Activated naive CD8-positive, alpha-beta T cell treated with anti-CD3 and anti-CD28 coated beads, Interleukin-2, amount 50 U/mL, for 24 hours (primary cell): Measurements from ENCODE around the gene ABCA4.

Experiments used
- ATAC-seq: fragments of 150-1000 bp; cut with Tn5 transposase; one replicate; pipeline ENCODE4 v1.10.0; 2021
- DNase-seq: peaks from one replicate; pipeline ENCODE4 v3.0.0; 2021
- H3K27ac Mint-ChIP-seq: one replicate; pipeline ENCODE4 v1.8.0; 2021; ENCODE audit warnings: mild to moderate bottlenecking, mixed read lengths
- H3K27me3 Mint-ChIP-seq: one replicate; pipeline ENCODE4 v1.8.0; 2021; ENCODE audit warnings: mixed read lengths
- H3K36me3 Mint-ChIP-seq: one replicate; pipeline ENCODE4 v1.8.0; 2021; ENCODE audit warnings: low read depth, mixed read lengths
- H3K4me1 Mint-ChIP-seq: one replicate; pipeline ENCODE4 v1.8.0; 2021; ENCODE audit warnings: mixed read lengths
- H3K4me3 Mint-ChIP-seq: one replicate; pipeline ENCODE4 v1.8.0; 2021; ENCODE audit warnings: mild to moderate bottlenecking, moderate library complexity, mixed read lengths
- H3K9me3 Mint-ChIP-seq: one replicate; pipeline ENCODE4 v1.8.0; 2021; ENCODE audit warnings: mixed read lengths

Gene ABCA4

DNA sequence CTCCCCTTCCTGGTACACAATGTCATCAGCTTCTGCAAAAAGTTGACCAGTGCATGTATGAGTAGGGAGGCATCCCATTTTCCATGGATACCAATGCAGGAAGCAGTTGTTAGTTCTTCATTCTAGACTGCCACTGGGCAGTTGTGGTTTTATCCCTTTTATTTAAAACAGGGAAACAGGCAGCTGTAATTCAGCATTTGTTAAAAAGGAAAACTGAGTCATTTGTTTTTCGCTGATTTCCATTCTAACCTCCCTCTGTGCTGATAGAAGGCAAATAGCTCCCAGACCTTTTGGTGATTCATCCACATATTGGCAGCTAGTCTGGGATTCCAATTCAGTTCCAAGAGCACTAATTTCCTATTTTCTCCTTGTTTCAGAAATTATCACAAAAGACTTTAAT is 21.1 kb upstream of the ABCA4 start:
- no peak overlapping the region for H3K4me3 Mint-ChIP-seq
- no peaks in the 10 kb centered on the region for H3K27me3 Mint-ChIP-seq
- no peak for DNase-seq
- no peaks in the 10 kb centered on the region for H3K36me3 Mint-ChIP-seq
- no peaks in the 10 kb centered on the region for H3K9me3 Mint-ChIP-seq
- ATAC-seq: no peak
- H3K4me1 Mint-ChIP-seq: no peaks in the 10 kb centered on the region
- H3K27ac Mint-ChIP-seq: no peak overlapping the region

GRCh38 chr1:94132111-94132510 is 11.2 kb upstream of the ABCA4 start:
- Mint-ChIP-seq H3K4me1 (no peaks in the 10 kb centered on the region), H3K27me3 (no peaks in the 10 kb centered on the region), H3K9me3 (peaks cover 5% of the 10 kb centered on the region), H3K36me3 (no peaks in the 10 kb centered on the region), H3K4me3 (no peak overlapping the region), H3K27ac (no peak overlapping the region)
- ATAC-seq: no peak
- DNase-seq: no peak

DNA sequence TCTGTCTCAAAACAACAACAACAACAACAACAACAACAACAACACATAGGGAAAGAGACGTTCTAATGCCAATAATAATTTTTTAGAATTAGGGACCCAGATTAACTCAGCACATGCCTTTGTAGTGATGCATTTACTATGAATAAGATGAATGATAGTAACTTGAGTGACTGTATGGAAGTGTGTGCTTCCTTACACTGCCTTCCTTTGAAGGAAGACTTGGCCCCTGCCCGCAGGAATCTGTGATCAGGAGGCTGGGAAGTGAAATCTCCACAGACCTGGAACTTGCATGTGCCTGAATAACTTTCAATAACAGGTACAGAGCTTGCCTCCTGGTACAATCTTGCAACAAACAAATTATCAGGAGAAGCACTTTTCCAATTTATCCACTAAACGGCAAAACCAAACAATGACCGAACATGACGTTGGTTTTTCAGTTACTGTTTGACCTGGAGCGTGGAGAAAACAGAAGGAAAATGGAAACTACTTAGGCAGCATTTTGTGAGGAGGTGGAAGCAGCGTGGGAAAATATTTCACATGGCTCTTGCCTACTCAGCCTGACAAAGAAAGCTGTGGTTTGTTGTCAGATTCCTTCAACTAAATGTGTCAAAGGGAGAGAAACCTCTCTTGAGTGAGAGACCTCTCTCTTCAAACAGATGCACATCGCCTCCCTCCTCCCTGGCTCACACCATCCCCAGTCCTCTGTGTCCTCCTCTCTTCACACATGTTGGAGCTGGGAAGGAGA is 10.1 kb upstream of the ABCA4 start:
- Mint-ChIP-seq H3K9me3 (peaks cover 5% of the 10 kb centered on the region), H3K27me3 (no peaks in the 10 kb centered on the region), H3K36me3 (no peaks in the 10 kb centered on the region), H3K27ac (no peak overlapping the region), H3K4me3 (no peak overlapping the region), H3K4me1 (no peaks in the 10 kb centered on the region)
- ATAC-seq (no peak), DNase-seq (no peak)

DNA sequence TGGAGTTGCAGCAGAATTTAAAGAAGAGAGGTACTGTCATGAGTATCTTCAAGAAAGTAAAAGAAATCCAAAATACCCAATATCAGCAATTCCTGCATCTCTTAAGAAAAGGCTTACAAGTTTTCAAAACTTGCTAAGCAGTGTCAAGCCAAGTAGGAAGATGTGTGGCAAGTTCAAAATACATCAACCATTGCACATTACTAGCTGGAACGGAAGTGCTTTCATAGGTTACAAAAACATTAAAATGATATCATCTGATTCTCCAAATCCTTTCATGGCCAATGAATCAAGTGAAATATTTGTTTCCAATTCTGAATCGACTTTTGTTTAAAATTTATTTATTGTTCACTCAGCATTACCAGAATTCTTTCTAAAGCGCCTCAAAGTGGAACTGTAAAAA is 5.7 kb upstream of the ABCA4 start:
- Mint-ChIP-seq H3K4me1 (no peaks in the 10 kb centered on the region), H3K4me3 (no peak overlapping the region), H3K27me3 (peaks cover 6% of the 10 kb centered on the region), H3K27ac (no peak overlapping the region), H3K9me3 (no peaks in the 10 kb centered on the region), H3K36me3 (no peaks in the 10 kb centered on the region)
- no peak for DNase-seq
- ATAC-seq: no peak

DNA sequence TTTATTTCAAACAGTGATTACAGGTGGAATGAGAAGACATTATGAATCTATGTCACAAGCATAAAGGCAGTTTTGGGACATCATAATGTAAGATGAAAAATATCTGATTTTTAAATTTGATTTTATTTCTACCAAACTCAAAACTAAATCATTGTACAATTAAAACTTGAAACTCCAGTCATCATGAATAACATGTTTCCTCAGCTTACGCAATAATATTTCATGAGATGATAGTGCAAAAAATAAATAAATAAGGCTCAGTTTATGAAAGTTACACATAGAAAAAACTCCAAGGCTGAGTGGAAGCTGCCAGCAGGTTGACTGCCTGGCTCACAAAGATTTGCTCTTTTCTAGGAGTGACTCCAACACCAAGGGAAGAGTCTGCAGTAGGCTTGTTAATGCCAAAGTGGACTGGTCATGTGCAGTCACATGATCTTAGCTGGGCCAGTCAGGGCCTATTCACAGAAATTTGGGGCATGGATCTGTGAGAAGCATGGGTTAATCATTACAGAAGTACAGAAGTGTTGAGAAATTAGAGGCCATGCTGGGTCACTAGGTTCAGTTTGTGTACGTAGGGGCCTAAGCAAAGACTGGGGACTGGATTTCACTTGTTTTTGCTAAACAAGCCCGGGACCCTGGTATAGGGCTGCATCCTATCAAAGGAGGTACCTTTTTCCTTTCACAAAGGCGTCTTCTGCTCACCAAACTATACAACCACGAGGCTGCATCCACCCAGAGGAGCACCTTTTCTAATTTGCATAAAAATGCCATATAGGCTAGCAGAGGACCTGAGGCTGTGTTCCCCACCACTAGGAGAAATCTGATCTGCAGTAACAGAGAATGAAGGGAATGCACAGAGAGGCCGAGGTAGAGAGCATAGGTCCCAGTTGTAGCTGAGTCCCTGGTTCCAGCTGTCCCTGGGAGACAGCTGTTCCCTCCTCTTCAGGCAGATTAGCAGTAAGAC is 4.9 kb upstream of the ABCA4 start:
- DNase-seq (no peak), ATAC-seq (no peak)
- Mint-ChIP-seq H3K4me1 (no peaks in the 10 kb centered on the region), H3K36me3 (no peaks in the 10 kb centered on the region), H3K27ac (no peak overlapping the region), H3K9me3 (no peaks in the 10 kb centered on the region), H3K4me3 (no peak overlapping the region), H3K27me3 (peaks cover 6% of the 10 kb centered on the region)

DNA sequence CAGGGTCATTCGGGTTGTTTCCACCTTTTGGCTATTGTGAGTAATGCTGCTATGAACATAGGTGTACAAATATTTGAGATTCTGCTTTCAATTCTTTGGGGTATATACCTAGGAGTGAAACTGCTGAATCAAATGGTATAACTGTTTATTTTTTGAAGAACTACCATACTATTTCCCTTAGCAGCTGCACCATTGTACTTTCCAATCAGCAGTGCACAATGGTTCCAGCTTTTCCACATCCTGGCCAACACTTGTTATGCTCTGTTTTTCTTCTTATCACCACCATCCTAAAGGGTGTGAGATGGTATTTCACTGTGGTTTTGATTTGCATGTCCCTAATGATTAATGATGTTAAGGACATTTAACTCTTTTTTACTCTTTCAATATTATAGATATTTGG is 3.6 kb upstream of the ABCA4 start:
- no peaks in the 10 kb centered on the region for H3K4me1 Mint-ChIP-seq
- peaks cover 6% of the 10 kb centered on the region for H3K27me3 Mint-ChIP-seq
- ATAC-seq (no peak), DNase-seq (no peak)
- H3K4me3 Mint-ChIP-seq: no peak overlapping the region
- H3K36me3 Mint-ChIP-seq: no peaks in the 10 kb centered on the region
- no peak overlapping the region for H3K27ac Mint-ChIP-seq
- H3K9me3 Mint-ChIP-seq: no peaks in the 10 kb centered on the region

DNA sequence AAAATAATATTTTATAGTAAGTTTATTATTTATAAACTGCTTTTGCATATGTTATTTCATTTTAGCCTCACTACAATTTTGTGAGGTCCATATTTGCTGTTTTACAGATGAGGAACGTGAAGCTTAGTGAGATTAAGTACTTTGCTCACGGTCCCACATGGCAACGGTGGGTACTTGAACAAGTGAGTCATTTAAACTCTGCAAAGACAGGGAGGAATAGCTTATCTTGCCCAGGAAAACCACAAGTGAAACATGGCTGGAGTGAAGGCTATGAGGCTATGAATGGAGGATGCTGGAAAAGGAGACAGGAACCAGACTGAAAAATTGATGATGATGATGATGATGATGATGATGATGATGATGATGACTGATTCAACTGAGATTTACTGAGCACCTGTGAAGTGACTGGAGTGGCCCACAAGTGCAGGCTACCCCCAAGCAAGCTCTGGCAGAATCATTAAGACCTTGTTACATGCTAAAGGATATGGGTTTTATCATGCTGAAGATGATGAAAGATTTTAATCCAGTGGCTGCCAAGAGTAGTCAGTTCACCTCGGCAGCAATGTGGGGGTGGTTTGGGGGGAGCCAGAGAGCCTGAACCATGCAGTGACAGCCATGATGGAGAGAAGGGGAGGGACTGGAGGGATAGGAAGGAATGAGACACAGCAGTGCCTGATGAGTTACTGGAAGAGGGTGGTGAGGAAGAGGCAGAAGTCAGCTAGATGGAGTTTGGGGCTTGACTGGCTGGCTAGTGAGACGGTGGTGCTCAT is 1.4 kb upstream of the ABCA4 start:
- H3K4me3 Mint-ChIP-seq: no peak overlapping the region
- peaks cover 8% of the 10 kb centered on the region for H3K27me3 Mint-ChIP-seq
- DNase-seq (no peak), ATAC-seq (no peak)
- H3K27ac Mint-ChIP-seq: no peak overlapping the region
- no peaks in the 10 kb centered on the region for H3K9me3 Mint-ChIP-seq
- no peaks in the 10 kb centered on the region for H3K4me1 Mint-ChIP-seq
- H3K36me3 Mint-ChIP-seq: no peaks in the 10 kb centered on the region

DNA sequence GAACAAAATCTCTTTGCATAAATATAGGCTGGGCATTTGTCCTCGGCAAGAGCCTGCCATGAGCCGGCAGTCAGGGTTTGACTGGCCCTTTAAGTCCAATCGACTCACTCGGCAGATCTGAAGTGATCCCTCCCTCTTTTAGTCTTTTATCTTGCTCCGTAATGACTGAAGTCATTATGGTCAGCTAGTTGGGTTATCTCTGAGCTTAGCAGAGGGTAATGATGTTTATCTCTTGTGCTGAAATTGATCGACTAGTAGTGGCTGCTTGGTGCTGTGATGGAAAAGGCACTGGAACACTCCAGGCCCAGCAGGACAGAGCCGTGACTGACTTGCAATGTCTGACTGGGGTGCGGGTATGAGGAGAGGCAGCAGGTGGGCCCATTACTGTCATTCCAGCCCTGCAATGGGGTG is 468 bp upstream of the ABCA4 start:
- H3K9me3 Mint-ChIP-seq: no peaks in the 10 kb centered on the region
- no peaks in the 10 kb centered on the region for H3K36me3 Mint-ChIP-seq
- H3K4me3 Mint-ChIP-seq: no peak overlapping the region
- no peak for DNase-seq
- no peak overlapping the region for H3K27ac Mint-ChIP-seq
- H3K27me3 Mint-ChIP-seq: peaks cover 8% of the 10 kb centered on the region
- ATAC-seq: no peak
- H3K4me1 Mint-ChIP-seq: no peaks in the 10 kb centered on the region

DNA sequence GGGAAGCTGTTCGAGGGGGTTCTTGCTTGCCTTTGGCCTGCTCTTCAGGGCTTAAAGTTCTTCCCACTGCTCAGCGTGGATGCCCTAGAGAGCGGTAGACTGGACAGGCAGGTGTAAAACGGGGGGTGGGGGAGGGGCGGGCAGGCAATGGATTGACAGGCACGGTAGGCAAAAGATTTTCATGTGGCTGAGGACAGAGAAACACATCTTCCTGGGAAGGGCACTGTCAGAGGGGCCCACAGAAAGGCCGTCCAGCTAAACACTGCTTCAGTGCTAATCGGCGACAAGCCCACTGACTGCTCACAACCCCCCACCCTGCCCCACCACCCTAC is 412 bp downstream of the ABCA4 start:
- H3K27me3 Mint-ChIP-seq: peaks cover 8% of the 10 kb centered on the region
- H3K9me3 Mint-ChIP-seq: no peaks in the 10 kb centered on the region

GRCh38 chr1:94119796-94120569 is 965 bp downstream of the ABCA4 start:
- no peaks in the 10 kb centered on the region for H3K4me1 Mint-ChIP-seq
- no peak overlapping the region for H3K4me3 Mint-ChIP-seq
- peaks cover 8% of the 10 kb centered on the region for H3K27me3 Mint-ChIP-seq
- DNase-seq (no peak), ATAC-seq (no peak)
- H3K9me3 Mint-ChIP-seq: no peaks in the 10 kb centered on the region
- H3K27ac Mint-ChIP-seq: no peak overlapping the region
- H3K36me3 Mint-ChIP-seq: no peaks in the 10 kb centered on the region

More for the DNA sequence above, 412 bp downstream of the ABCA4 start:
- ATAC-seq (no peak), DNase-seq (no peak)
- Mint-ChIP-seq H3K4me1 (no peaks in the 10 kb centered on the region), H3K4me3 (no peak overlapping the region), H3K27ac (no peak overlapping the region), H3K36me3 (no peaks in the 10 kb centered on the region)

GRCh38 chr1:94119306-94119705 is 1.6 kb downstream of the ABCA4 start:
- H3K36me3 Mint-ChIP-seq: no peaks in the 10 kb centered on the region
- no peak overlapping the region for H3K4me3 Mint-ChIP-seq
- no peak overlapping the region for H3K27ac Mint-ChIP-seq
- H3K9me3 Mint-ChIP-seq: no peaks in the 10 kb centered on the region
- H3K4me1 Mint-ChIP-seq: no peaks in the 10 kb centered on the region
- H3K27me3 Mint-ChIP-seq: peaks cover 8% of the 10 kb centered on the region
- ATAC-seq (no peak), DNase-seq (no peak)

DNA sequence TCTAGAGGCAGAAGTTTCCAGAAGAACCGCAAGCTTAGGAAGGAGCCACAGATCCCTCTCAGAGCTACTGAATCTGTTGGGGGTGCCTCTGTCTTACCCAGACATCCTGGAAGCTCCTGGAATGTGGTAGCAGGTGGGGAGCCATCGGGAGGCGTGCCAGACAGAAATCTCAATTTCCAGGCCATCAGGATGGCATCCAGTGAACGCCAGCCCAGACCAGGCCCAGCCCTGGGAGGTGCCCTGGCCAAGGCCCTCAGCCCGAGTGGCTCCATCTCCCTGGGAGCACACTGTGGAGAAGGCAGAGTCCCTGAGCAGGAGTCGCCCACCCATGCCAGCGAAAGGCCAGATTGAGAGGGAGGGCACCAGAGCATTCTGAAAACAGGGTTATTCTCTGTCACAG is 2.5 kb downstream of the ABCA4 start:
- no peaks in the 10 kb centered on the region for H3K4me1 Mint-ChIP-seq
- peaks cover 8% of the 10 kb centered on the region for H3K27me3 Mint-ChIP-seq
- no peaks in the 10 kb centered on the region for H3K36me3 Mint-ChIP-seq
- H3K4me3 Mint-ChIP-seq: no peak overlapping the region
- H3K9me3 Mint-ChIP-seq: no peaks in the 10 kb centered on the region
- ATAC-seq: no peak
- no peak for DNase-seq
- H3K27ac Mint-ChIP-seq: no peak overlapping the region

GRCh38 chr1:94118013-94118412 is 2.9 kb downstream of the ABCA4 start:
- no peak overlapping the region for H3K4me3 Mint-ChIP-seq
- ATAC-seq (no peak), DNase-seq (no peak)
- H3K4me1 Mint-ChIP-seq: no peaks in the 10 kb centered on the region
- no peaks in the 10 kb centered on the region for H3K36me3 Mint-ChIP-seq
- H3K27ac Mint-ChIP-seq: no peak overlapping the region
- H3K9me3 Mint-ChIP-seq: no peaks in the 10 kb centered on the region
- H3K27me3 Mint-ChIP-seq: peaks cover 8% of the 10 kb centered on the region

DNA sequence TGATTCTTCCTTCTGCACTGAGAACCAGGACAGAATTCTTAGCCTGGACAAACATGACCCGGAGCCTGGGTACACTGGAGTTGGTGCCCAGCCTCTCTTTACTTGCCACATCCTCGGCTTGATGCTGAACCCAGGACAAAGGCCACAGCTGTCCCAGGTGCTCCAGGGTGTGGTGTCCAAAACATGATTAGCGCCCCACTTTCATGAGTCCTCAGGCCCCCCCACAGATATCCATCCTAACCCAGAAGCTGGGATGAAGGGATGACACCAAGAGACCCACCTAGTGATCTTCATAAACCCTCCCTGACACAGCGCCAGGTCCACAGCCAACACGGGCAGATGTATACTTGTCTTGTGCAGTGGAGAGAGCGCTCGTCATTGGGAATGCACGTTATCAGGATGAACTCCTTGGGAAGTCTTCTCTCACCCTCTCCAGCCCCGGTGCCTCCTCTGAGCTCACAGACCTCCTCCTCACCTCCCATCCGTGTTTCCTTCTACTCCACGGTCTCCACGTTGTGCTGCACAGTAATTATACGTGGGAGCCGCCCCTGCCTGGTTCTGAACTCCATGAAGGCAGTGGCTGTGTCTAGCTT is 3.6 kb downstream of the ABCA4 start:
- Mint-ChIP-seq H3K4me1 (no peaks in the 10 kb centered on the region), H3K9me3 (no peaks in the 10 kb centered on the region), H3K27me3 (peaks cover 4% of the 10 kb centered on the region), H3K4me3 (no peak overlapping the region), H3K27ac (no peak overlapping the region), H3K36me3 (no peaks in the 10 kb centered on the region)
- ATAC-seq (no peak), DNase-seq (no peak)
